Esophagus squamous epithelium (tissue), 4 donors: ENCODE measurements around the gene RNF113B.

Source experiments
- POLR2A ChIP-seq, 4 donors: fragments of 450-650 bp; IDR thresholded peaks; one replicate each; pipeline ENCODE4 v1.6.1; 2017; ENCODE audit warnings: antibody characterized with exemption in 4 of 4, mild to moderate bottlenecking in 4 of 4, moderate library complexity in 3 of 4
- TF ChIP-seq, protein P1 (sequence below), 6 experiments: fragments of 450-650 bp in 4 of 6; fragments of 200-600 bp in 2 of 6; sonication (generic) in 2 of 6; IDR thresholded peaks; one replicate each; pipeline ENCODE4 v1.5.1; 2016 to 2019; ENCODE audit warnings: antibody characterized with exemption in 6 of 6, mild to moderate bottlenecking in 4 of 6, moderate library complexity in 4 of 6

DNA sequence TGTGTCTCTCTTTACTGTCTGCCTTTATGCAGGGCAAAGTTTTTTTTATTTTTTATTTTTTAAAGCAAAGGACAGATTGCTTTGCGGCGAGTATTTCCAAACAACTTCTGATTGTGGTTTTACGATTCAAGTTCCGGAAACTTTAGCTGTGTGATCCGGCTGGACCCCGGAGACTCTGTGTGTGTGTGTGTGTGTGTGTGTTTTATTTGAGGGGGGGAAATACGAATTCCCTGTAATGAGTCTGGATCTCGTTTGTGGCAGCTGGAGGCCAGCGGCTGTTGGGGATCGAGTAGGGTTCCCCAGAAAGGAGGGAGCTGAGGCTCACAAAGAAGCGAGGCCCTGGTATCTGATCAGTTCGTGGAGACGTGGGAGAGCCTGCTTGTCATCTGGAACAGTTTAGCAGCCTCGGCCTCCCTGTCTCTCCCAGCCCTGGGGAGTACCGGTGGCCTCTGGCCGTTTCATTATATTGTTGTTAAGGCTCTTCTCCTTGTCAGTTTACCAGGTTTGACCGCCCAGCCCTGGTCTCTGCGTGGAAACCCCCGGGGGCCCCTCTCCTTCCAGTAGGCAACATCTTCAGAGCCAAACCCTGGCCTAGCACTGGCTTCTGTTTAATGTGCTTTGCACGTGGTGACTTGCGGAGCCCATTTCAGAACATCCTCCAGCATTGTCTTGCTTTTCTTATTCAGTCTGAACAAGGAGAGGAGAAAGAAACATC, 32.9 kb downstream of the RNF113B start:
- TF ChIP-seq POLR2A (IDR thresholded peaks at IDR 0.05), result no peak
- TF ChIP-seq, protein P1, sequence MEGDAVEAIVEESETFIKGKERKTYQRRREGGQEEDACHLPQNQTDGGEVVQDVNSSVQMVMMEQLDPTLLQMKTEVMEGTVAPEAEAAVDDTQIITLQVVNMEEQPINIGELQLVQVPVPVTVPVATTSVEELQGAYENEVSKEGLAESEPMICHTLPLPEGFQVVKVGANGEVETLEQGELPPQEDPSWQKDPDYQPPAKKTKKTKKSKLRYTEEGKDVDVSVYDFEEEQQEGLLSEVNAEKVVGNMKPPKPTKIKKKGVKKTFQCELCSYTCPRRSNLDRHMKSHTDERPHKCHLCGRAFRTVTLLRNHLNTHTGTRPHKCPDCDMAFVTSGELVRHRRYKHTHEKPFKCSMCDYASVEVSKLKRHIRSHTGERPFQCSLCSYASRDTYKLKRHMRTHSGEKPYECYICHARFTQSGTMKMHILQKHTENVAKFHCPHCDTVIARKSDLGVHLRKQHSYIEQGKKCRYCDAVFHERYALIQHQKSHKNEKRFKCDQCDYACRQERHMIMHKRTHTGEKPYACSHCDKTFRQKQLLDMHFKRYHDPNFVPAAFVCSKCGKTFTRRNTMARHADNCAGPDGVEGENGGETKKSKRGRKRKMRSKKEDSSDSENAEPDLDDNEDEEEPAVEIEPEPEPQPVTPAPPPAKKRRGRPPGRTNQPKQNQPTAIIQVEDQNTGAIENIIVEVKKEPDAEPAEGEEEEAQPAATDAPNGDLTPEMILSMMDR (IDR thresholded peaks at IDR 0.05), result no peak
